ENCODE results near the gene DENND4B. TPM values are rescaled to one million over a fixed set of nuclear protein-coding genes. Genes with fewer than 3 reads are reported as not detected.

The DENND4B gene
- total RNA-seq, 1 donor = 27.5 TPM

GRCh38 chr1:153960206-153960605 is 13.7 kb upstream of the DENND4B start:
- no peak for TF ChIP-seq CTCF (IDR thresholded peaks at IDR 0.05; ENCODE audit: extremely low read depth, low read depth, low read length)
- no peak overlapping the region for H3K4me3 ChIP-seq (ENCODE audit: insufficient read depth, low read length)
- H3K27me3 ChIP-seq (ENCODE audit: insufficient read depth, low read length) = no peaks in the 10 kb centered on the region
- H3K36me3 ChIP-seq (ENCODE audit: insufficient read depth, low read length) = peaks cover 14% of the 10 kb centered on the region
- no peak overlapping the region for H3K27ac ChIP-seq (ENCODE audit: low read depth, low read length)
- H3K9me3 ChIP-seq (ENCODE audit: low read depth, low read length) = no peaks in the 10 kb centered on the region
- H2AFZ ChIP-seq (ENCODE audit: low read length) = no peak overlapping the region
- no peak overlapping the region for H3K4me2 ChIP-seq (ENCODE audit: insufficient read depth, low read length)
- H3K4me1 ChIP-seq (ENCODE audit: insufficient read depth, low read length) = peaks cover 37% of the 10 kb centered on the region
- H3K79me2 ChIP-seq (ENCODE audit: insufficient read depth, low read length) = peaks cover 50% of the 10 kb centered on the region
- no peak for DNase-seq (ENCODE audit: insufficient read length, low spot score, missing footprints)
- H4K20me1 ChIP-seq (ENCODE audit: insufficient read depth, low read length) = peaks cover 25% of the 10 kb centered on the region

GRCh38 chr1:153959454-153959853 is 12.9 kb upstream of the DENND4B start:
- Histone ChIP-seq H3K36me3 (ENCODE audit: insufficient read depth, low read length) (peaks cover 17% of the 10 kb centered on the region), H3K4me1 (ENCODE audit: insufficient read depth, low read length) (peaks cover 37% of the 10 kb centered on the region), H2AFZ (ENCODE audit: low read length) (no peak overlapping the region), H4K20me1 (ENCODE audit: insufficient read depth, low read length) (peaks cover 31% of the 10 kb centered on the region), H3K4me3 (ENCODE audit: insufficient read depth, low read length) (no peak overlapping the region), H3K9me3 (ENCODE audit: low read depth, low read length) (no peaks in the 10 kb centered on the region), H3K27ac (ENCODE audit: low read depth, low read length) (no peak overlapping the region), H3K27me3 (ENCODE audit: insufficient read depth, low read length) (no peaks in the 10 kb centered on the region), H3K4me2 (ENCODE audit: insufficient read depth, low read length) (no peak overlapping the region), H3K79me2 (ENCODE audit: insufficient read depth, low read length) (peaks cover 58% of the 10 kb centered on the region)
- peak; percentile 31 for DNase-seq (ENCODE audit: insufficient read length, low spot score, missing footprints)
- no peak for TF ChIP-seq CTCF (IDR thresholded peaks at IDR 0.05; ENCODE audit: extremely low read depth, low read depth, low read length)

- Histone ChIP-seq H3K4me3 (ENCODE audit: insufficient read depth, low read length) (peak overlapping the region; percentile 96), H3K79me2 (ENCODE audit: insufficient read depth, low read length) (peaks cover 62% of the 10 kb centered on the region), H2AFZ (ENCODE audit: low read length) (peak overlapping the region; percentile 69), H3K27me3 (ENCODE audit: insufficient read depth, low read length) (no peaks in the 10 kb centered on the region), H3K36me3 (ENCODE audit: insufficient read depth, low read length) (peaks cover 19% of the 10 kb centered on the region), H3K4me1 (ENCODE audit: insufficient read depth, low read length) (peaks cover 33% of the 10 kb centered on the region), H4K20me1 (ENCODE audit: insufficient read depth, low read length) (peaks cover 34% of the 10 kb centered on the region), H3K9me3 (ENCODE audit: low read depth, low read length) (no peaks in the 10 kb centered on the region), H3K27ac (ENCODE audit: low read depth, low read length) (no peak overlapping the region), H3K4me2 (ENCODE audit: insufficient read depth, low read length) (peak overlapping the region; percentile 88)
- TF ChIP-seq CTCF (IDR thresholded peaks at IDR 0.05; ENCODE audit: extremely low read depth, low read depth, low read length) = no peak
- peak; percentile 51 for DNase-seq (ENCODE audit: insufficient read length, low spot score, missing footprints)
Observed at GRCh38 chr1:153958961-153959260, 12.4 kb upstream of the DENND4B start.

DNA sequence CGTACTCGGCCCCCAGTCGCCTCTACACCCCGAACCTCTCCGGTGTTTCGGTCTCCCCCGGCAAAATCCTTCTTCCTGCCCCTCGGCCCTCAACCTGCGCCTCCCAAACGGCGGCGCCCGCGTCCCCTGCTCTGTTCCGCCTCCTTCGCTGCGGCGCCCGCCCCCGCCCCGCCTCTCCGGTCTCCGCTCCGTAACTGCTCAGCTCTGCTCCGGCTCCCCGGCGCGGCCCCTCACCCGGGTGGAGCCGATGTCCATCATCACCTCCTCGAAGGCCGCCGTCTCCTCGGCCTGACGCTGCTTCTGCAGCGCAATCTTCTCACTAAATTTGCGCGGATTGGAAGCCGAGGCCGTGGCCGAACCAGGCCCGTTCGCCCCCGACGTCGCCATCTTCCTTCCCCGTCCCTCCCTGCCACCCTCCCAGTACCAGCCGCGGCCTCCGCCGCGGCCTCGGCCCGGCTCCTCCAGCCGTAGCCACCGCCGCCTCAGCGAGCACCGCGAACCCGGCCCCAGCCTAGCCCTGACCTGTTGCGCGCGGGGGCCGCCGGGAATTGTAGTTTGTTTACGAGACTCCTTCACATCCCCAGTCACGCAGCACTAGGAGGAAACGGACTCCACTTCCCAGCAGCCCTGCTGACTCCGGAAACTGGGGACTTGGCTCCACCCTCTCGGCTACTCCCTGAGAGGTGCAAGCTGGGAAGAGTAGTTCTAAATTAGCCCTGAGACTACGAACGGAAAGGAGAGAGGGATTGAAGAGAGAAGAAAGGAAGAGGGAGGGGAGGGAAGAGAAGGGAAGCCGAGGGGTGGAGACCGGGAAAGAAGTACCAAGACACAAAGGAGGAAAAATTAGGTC is 11.8 kb upstream of the DENND4B start, which contains the start of gene CRTC2:
CRTC2 (minus strand) TSS at position 502 of the 850 bp plus-strand sequence; CDS start at position 387, 115 bp downstream.
- H3K9me3 ChIP-seq (ENCODE audit: low read depth, low read length) = no peaks in the 10 kb centered on the region
- peaks cover 39% of the 10 kb centered on the region for H4K20me1 ChIP-seq (ENCODE audit: insufficient read depth, low read length)
- DNase-seq (ENCODE audit: insufficient read length, low spot score, missing footprints) = peak; percentile 99
- H3K27ac ChIP-seq (ENCODE audit: low read depth, low read length) = peak within 1 kb of the TSS; percentile 63
- H3K36me3 ChIP-seq (ENCODE audit: insufficient read depth, low read length) = peaks cover 23% of the 10 kb centered on the region
- H2AFZ ChIP-seq (ENCODE audit: low read length) = peak within 1 kb of the TSS; percentile 88
- H3K4me2 ChIP-seq (ENCODE audit: insufficient read depth, low read length) = peak within 1 kb of the TSS; percentile 88
- H3K4me3 ChIP-seq (ENCODE audit: insufficient read depth, low read length) = peak within 1 kb of the TSS; percentile 96
- H3K4me1 ChIP-seq (ENCODE audit: insufficient read depth, low read length) = peaks cover 30% of the 10 kb centered on the region
- H3K79me2 ChIP-seq (ENCODE audit: insufficient read depth, low read length) = peaks cover 65% of the 10 kb centered on the region
- TF ChIP-seq CTCF (IDR thresholded peaks at IDR 0.05; ENCODE audit: extremely low read depth, low read depth, low read length) = no peak
- no peaks in the 10 kb centered on the region for H3K27me3 ChIP-seq (ENCODE audit: insufficient read depth, low read length)

Measured in osteoblast (primary cell).